MM.1S (cell line): ENCODE results near the gene CNTRL.

ENCODE experiments used
- DNase-seq: peaks from one replicate; pipeline ENCODE4 v3.0.0-alpha.2; 2015
- H2AFZ ChIP-seq: fragments of 300-600 bp; sonication (generic); 2 replicates; pipeline ENCODE4 v1.6.0; 2016; ENCODE audit warnings: antibody characterized with exemption, low read length
- H3F3A ChIP-seq: fragments of 300-600 bp; sonication (generic); 2 replicates; pipeline ENCODE4 v1.6.1; 2016; ENCODE audit warnings: mild to moderate bottlenecking, antibody characterized with exemption, low read length, moderate library complexity, mixed read lengths; ENCODE audit not compliant: insufficient read depth
- H3K27ac ChIP-seq: fragments of 300-600 bp; sonication (generic); 2 replicates; pipeline ENCODE4 v1.5.1; 2016; ENCODE audit warnings: mild to moderate bottlenecking, low read length
- H3K27me3 ChIP-seq: fragments of 300-600 bp; sonication (generic); replicated peaks from 2 replicates; pipeline ENCODE4 v1.6.0; 2016; ENCODE audit warnings: low read length; ENCODE audit not compliant: insufficient read depth
- H3K36me3 ChIP-seq: fragments of 300-600 bp; sonication (generic); replicated peaks from 2 replicates; pipeline ENCODE4 v1.6.1; 2016; ENCODE audit warnings: mild to moderate bottlenecking, low read length, mixed read lengths; ENCODE audit not compliant: insufficient read depth
- H3K4me1 ChIP-seq: fragments of 300-600 bp; sonication (generic); 2 replicates; pipeline ENCODE4 v1.6.1; 2016; ENCODE audit warnings: low read length, mixed read lengths
- H3K4me2 ChIP-seq: fragments of 300-600 bp; sonication (generic); 2 replicates; pipeline ENCODE4 v1.6.0; 2016; ENCODE audit warnings: low read depth, low read length
- H3K4me3 ChIP-seq: fragments of 300-600 bp; sonication (generic); 2 replicates; pipeline ENCODE4 v1.5.1; 2016; ENCODE audit warnings: low read length, mixed read lengths
- H3K79me2 ChIP-seq: fragments of 300-600 bp; sonication (generic); 2 replicates; pipeline ENCODE4 v1.6.1; 2016; ENCODE audit warnings: mixed run types, low read length, mixed read lengths
- H3K9ac ChIP-seq: fragments of 300-600 bp; sonication (generic); 2 replicates; pipeline ENCODE4 v1.6.1; 2016; ENCODE audit warnings: low read length, mixed read lengths
- H3K9me2 ChIP-seq: fragments of 300-600 bp; sonication (generic); replicated peaks from 2 replicates; pipeline ENCODE4 v1.6.1; 2016; ENCODE audit warnings: mild to moderate bottlenecking, low read length, mixed read lengths; ENCODE audit not compliant: insufficient read depth
- H3K9me3 ChIP-seq: fragments of 300-600 bp; sonication (generic); replicated peaks from 2 replicates; pipeline ENCODE4 v1.6.1; 2016; ENCODE audit warnings: mild to moderate bottlenecking, low read length, mixed read lengths; ENCODE audit not compliant: insufficient read depth
- H4K20me1 ChIP-seq: fragments of 300-600 bp; sonication (generic); 2 replicates; pipeline ENCODE4 v1.6.1; 2016; ENCODE audit warnings: mild to moderate bottlenecking, low read length, moderate library complexity, mixed read lengths; ENCODE audit not compliant: insufficient read depth
- CTCF ChIP-seq: fragments of 300-600 bp; sonication (generic); IDR thresholded peaks from 2 replicates; pipeline ENCODE4 v1.5.1; 2016; ENCODE audit warnings: antibody characterized with exemption, low read length, mixed read lengths
- EZH2 ChIP-seq: fragments of 300-600 bp; sonication (generic); optimal IDR thresholded peaks from 2 replicates; pipeline ENCODE3; 2017; ENCODE audit warnings: low read depth, mild to moderate bottlenecking, antibody characterized with exemption, low read length, mixed read lengths
- EZH2phosphoT487 ChIP-seq: fragments of 300-600 bp; sonication (generic); IDR thresholded peaks from 2 replicates; pipeline ENCODE4 v1.6.1; 2018; ENCODE audit warnings: antibody characterized with exemption, low read length

The CNTRL gene

GRCh38 chr9:121169094-121169601 lies 94.4 kb downstream of the CNTRL start:
- Histone ChIP-seq H2AFZ (no peak overlapping the region), H4K20me1 (no peaks in the 10 kb centered on the region), H3K4me1 (no peaks in the 10 kb centered on the region), H3K4me2 (no peak overlapping the region), H3K79me2 (no peaks in the 10 kb centered on the region), H3K4me3 (no peak overlapping the region), H3K36me3 (peaks cover 8% of the 10 kb centered on the region), H3K9me2 (no peaks in the 10 kb centered on the region), H3F3A (no peaks in the 10 kb centered on the region), H3K27me3 (no peaks in the 10 kb centered on the region), H3K9ac (no peak overlapping the region), H3K9me3 (no peaks in the 10 kb centered on the region), H3K27ac (no peak overlapping the region)
- TF ChIP-seq CTCF (peak; percentile 29), EZH2 (no peak), EZH2phosphoT487 (no peak)
- no peak for DNase-seq

- no peaks in the 10 kb centered on the region for H3F3A ChIP-seq
- H3K9me2 ChIP-seq = no peaks in the 10 kb centered on the region
- no peak for DNase-seq
- no peak overlapping the region for H3K27ac ChIP-seq
- H3K9ac ChIP-seq = no peak overlapping the region
- H3K4me2 ChIP-seq = no peak overlapping the region
- H3K9me3 ChIP-seq = no peaks in the 10 kb centered on the region
- no peaks in the 10 kb centered on the region for H3K4me1 ChIP-seq
- H3K36me3 ChIP-seq = peaks cover 8% of the 10 kb centered on the region
- no peaks in the 10 kb centered on the region for H3K79me2 ChIP-seq
- H4K20me1 ChIP-seq = no peaks in the 10 kb centered on the region
- no peak overlapping the region for H3K4me3 ChIP-seq
- H3K27me3 ChIP-seq = no peaks in the 10 kb centered on the region
- TF ChIP-seq EZH2phosphoT487 (no peak), EZH2 (no peak), CTCF (no peak)
- no peak overlapping the region for H2AFZ ChIP-seq
Observed at GRCh38 chr9:121171236-121171635, 96.5 kb downstream of the CNTRL start.

GRCh38 chr9:121172726-121173487 lies 98.2 kb downstream of the CNTRL start:
- Histone ChIP-seq H3K4me2 (no peak overlapping the region), H3K79me2 (no peaks in the 10 kb centered on the region), H2AFZ (no peak overlapping the region), H3K27me3 (no peaks in the 10 kb centered on the region), H3K27ac (no peak overlapping the region), H3K9me2 (no peaks in the 10 kb centered on the region), H3K4me3 (no peak overlapping the region), H3K4me1 (no peaks in the 10 kb centered on the region), H3K9ac (no peak overlapping the region), H3K36me3 (peaks cover 6% of the 10 kb centered on the region), H3K9me3 (no peaks in the 10 kb centered on the region), H4K20me1 (no peaks in the 10 kb centered on the region), H3F3A (no peaks in the 10 kb centered on the region)
- TF ChIP-seq EZH2 (no peak), CTCF (no peak), EZH2phosphoT487 (no peak)
- no peak for DNase-seq
